ENCODE data around the gene FOXP2. TPM values are rescaled to one million over a fixed set of nuclear protein-coding genes. Genes with fewer than 3 reads are reported as not detected.
A peak's percentile ranks its signal among the peaks of the same experiment; 100 is the strongest.
"Not testable (repeated sequence)": the region's sequence is repeated elsewhere in the genome, so short reads cannot be mapped to it uniquely, and the experiment has no call there.

FOXP2 gene
- total RNA-seq, 1 donor from 2014 or later, result 5.3 TPM

DNA sequence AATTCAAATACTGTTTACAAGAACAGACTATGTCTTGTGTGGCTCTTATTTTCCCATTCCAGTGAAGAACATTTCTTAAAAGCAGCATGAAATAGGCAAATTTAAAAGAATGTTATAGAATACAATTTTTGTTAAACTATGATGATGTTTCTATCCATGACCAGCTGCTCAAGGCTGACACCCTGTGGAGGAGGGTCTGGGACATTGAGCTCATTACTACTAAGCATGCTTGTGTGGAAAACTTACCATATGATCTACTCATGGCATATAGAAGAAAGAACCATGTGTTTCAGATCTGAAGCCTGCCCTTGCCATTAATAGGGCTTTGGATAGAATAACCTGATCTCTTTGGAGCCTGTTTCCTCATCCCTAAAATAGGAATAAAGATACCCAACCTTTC lies 125.0 kb downstream of the FOXP2 start:
- Histone ChIP-seq H3K36me3 (ENCODE audit: control insufficient read depth, insufficient read depth, low read length) (no peaks in the 10 kb centered on the region), H3K4me3 (ENCODE audit: low read depth, low read length) (no peak overlapping the region), H3K27me3 (ENCODE audit: control insufficient read depth, insufficient read depth, low read length) (no peaks in the 10 kb centered on the region)
- TF ChIP-seq, protein P1, sequence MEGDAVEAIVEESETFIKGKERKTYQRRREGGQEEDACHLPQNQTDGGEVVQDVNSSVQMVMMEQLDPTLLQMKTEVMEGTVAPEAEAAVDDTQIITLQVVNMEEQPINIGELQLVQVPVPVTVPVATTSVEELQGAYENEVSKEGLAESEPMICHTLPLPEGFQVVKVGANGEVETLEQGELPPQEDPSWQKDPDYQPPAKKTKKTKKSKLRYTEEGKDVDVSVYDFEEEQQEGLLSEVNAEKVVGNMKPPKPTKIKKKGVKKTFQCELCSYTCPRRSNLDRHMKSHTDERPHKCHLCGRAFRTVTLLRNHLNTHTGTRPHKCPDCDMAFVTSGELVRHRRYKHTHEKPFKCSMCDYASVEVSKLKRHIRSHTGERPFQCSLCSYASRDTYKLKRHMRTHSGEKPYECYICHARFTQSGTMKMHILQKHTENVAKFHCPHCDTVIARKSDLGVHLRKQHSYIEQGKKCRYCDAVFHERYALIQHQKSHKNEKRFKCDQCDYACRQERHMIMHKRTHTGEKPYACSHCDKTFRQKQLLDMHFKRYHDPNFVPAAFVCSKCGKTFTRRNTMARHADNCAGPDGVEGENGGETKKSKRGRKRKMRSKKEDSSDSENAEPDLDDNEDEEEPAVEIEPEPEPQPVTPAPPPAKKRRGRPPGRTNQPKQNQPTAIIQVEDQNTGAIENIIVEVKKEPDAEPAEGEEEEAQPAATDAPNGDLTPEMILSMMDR (IDR thresholded peaks at IDR 0.05; ENCODE audit: insufficient read depth, low read length, severe bottlenecking), result peak; percentile 44
- FAIRE-seq, result no peak
- peak; percentile 33 for DNase-seq (ENCODE audit: low read depth)

DNA sequence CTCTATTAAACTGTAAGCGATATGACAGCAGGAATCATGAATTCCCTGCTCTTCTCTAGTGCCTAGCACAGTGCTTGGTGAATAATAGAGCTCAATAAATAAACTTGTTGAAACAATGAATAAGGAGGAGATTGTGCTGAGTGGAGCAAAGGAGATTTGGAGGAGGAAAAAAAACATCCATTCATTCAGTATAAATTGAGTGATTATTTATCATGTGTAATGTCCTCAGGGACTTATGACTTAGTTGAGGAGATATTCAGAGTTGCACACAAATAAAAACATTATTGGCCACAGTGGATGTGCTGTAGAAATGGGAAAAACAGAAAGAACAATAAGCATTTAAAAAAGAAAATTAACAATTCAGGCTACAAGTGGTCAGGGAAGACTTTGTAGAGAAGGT lies 125.7 kb downstream of the FOXP2 start:
- Histone ChIP-seq H3K27me3 (ENCODE audit: control insufficient read depth, insufficient read depth, low read length) (no peaks in the 10 kb centered on the region), H3K4me3 (ENCODE audit: low read depth, low read length) (no peak overlapping the region), H3K36me3 (ENCODE audit: control insufficient read depth, insufficient read depth, low read length) (no peaks in the 10 kb centered on the region)
- FAIRE-seq (no peak), DNase-seq (ENCODE audit: low read depth) (no peak)
- TF ChIP-seq, protein P1 (IDR thresholded peaks at IDR 0.05; ENCODE audit: insufficient read depth, low read length, severe bottlenecking), result no peak

DNA sequence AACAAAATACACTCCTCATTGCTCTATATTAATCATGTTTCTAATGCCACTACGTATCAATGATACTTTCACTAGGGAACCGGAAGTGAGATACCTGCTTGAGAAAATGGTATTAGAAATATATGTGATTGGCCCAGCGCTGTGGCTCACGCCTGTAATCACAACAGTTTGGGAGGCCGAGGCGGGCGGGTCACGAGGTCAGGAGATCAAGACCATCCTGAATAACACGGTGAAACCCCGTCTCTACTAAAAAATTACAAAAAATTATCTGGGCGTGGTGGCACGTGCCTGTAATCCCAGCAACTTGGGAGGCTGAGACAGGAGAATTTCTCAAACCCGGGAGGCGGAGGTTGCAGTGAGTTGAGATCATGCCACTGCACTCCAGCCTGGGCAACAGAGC lies 132.7 kb downstream of the FOXP2 start:
- not testable (repeated sequence) for H3K4me3 ChIP-seq (ENCODE audit: low read depth, low read length); H3K36me3 ChIP-seq (ENCODE audit: control insufficient read depth, insufficient read depth, low read length); H3K27me3 ChIP-seq (ENCODE audit: control insufficient read depth, insufficient read depth, low read length); DNase-seq (ENCODE audit: low read depth); FAIRE-seq

DNA sequence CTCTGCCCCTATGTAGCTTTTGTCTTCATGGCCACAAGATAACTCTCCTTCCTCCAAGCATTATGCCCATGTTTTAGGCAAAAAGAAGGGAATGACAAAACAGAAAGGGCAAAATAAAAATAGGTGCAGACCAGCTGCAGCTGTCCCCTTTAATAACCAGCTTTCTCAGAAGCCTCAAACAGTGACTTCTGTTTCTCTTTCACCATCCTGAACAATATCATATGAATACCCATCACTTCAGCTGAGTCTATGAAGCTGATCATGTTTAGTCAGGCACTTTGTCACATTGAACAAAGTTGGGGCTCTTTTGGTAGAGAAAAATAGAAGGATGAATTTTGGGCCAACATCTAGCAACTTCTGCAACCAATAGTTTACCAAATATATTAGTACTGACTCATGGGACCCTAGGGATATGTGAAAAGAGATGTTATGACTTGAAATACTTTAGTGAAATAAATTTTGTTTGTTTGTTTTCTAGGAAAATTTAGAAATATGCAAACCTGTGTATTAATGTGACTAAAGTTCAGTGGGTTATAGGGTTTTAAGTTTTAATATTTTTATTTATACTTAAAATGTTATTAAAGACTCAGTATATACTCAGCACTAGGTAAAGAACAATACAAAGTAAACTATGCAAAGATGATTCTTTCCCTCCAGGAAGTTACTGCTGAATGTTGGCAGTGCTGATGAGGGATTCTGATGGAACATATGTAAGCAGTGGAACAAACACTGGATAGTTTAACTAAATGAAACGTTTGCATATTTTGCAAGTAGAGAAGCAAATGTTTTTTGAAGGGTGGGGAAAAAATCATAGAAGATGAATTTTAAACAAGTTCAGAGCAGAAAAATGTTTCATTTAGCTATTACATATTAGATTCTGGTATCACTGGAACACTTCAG lies 133.7 kb downstream of the FOXP2 start:
- no peaks in the 10 kb centered on the region for H3K36me3 ChIP-seq (ENCODE audit: control insufficient read depth, insufficient read depth, low read length)
- H3K27me3 ChIP-seq (ENCODE audit: control insufficient read depth, insufficient read depth, low read length), result no peaks in the 10 kb centered on the region
- FAIRE-seq (no peak), DNase-seq (ENCODE audit: low read depth) (no peak)
- no peak overlapping the region for H3K4me3 ChIP-seq (ENCODE audit: low read depth, low read length)
- TF ChIP-seq, protein P1 (IDR thresholded peaks at IDR 0.05; ENCODE audit: insufficient read depth, low read length, severe bottlenecking), result no peak

DNA sequence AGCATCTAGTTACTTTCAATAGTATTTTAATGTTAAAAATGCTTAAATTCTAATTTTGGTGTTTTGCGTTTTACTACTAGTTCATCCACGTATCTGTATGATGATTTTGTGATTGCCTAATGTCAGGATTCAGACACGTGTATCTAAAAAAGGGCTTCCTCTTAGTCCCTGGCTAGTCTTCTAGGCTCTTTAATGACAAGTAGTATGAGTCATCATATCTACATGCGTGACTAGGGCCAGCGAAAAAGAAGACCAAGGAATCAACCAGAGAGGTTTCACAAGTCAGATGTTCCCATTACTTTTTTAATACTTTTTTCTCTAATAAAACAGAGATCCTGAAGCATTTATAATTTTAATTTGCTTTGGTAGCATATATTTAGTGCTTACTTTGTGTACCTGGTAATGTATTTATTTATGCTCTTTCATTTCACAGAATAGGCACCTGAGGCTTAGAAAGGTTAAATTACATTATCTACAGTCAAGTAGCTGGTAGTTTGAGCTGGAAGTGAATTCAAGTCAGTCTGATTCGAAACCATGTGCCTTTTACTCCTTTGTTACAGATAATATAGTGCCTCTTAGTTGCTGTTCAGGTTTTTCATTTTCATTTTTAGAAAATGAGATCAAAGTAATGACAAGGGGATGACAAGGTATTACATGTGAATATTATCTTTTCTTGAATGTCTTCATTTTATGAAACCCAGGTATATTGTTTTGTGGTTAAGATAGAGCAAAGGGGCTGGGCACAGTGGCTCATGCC lies 140.3 kb downstream of the FOXP2 start:
- H3K4me3 ChIP-seq (ENCODE audit: low read depth, low read length), result no peak overlapping the region
- TF ChIP-seq, protein P1 (IDR thresholded peaks at IDR 0.05; ENCODE audit: insufficient read depth, low read length, severe bottlenecking), result no peak
- FAIRE-seq (no peak), DNase-seq (ENCODE audit: low read depth) (peak; percentile 53)
- no peaks in the 10 kb centered on the region for H3K27me3 ChIP-seq (ENCODE audit: control insufficient read depth, insufficient read depth, low read length)
- H3K36me3 ChIP-seq (ENCODE audit: control insufficient read depth, insufficient read depth, low read length), result no peaks in the 10 kb centered on the region

DNA sequence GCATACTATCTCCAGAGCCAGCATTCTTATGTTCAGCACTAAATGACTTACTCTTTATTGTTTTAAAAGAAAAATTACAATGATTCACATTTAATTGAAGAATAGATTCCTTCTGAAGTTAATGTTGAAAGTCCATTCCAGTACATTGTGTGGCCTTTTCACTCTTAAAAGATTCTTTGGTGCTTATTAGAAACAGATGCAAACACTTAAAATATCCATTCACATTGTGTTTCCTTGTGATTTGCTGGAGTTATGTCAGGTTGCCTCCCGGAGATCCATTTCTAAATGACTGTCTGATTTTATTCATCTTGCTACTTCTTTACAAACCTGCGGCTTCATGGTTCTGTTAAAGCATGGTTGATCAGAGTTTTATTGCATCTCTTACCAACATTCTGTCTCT lies 152.8 kb downstream of the FOXP2 start:
- no peak for DNase-seq (ENCODE audit: low read depth)
- TF ChIP-seq, protein P1 (IDR thresholded peaks at IDR 0.05; ENCODE audit: insufficient read depth, low read length, severe bottlenecking), result no peak
- FAIRE-seq, result no peak
- no peaks in the 10 kb centered on the region for H3K36me3 ChIP-seq (ENCODE audit: control insufficient read depth, insufficient read depth, low read length)
- H3K27me3 ChIP-seq (ENCODE audit: control insufficient read depth, insufficient read depth, low read length), result no peaks in the 10 kb centered on the region
- no peak overlapping the region for H3K4me3 ChIP-seq (ENCODE audit: low read depth, low read length)
